ENCODE measurements around the gene SZT2. TPM values are rescaled to one million over a fixed set of nuclear protein-coding genes. Genes with fewer than 3 reads are reported as not detected.

SZT2 gene
- total and polyA plus RNA-seq, 2 of the 4 experiments (the other 2 are of a cell fraction): 9.5 to 14.3 TPM

GRCh38 chr1:43435146-43436145 is 45.7 kb downstream of the SZT2 start:
- in situ Hi-C loops (cut with MboI; ENCODE audit: low sequenced_read_pairs): no loop called here
- no peak overlapping the region for H3K27ac ChIP-seq (ENCODE audit: insufficient read depth, low read length)
- TF ChIP-seq ELK1 (IDR thresholded peaks at IDR 0.05; ENCODE audit: borderline replicate concordance, low read depth, low read length): no peak
- no peak for TF ChIP-seq FOS (IDR thresholded peaks at IDR 0.05; ENCODE audit: low read depth, low read length)
- TF ChIP-seq USF2 (IDR thresholded peaks at IDR 0.05; ENCODE audit: low read depth, low read length): no peak
- TF ChIP-seq CEBPB (IDR thresholded peaks at IDR 0.05; ENCODE audit: low read depth, low read length): no peak
- no peak for TF ChIP-seq NFE2L2 (IDR thresholded peaks at IDR 0.05; ENCODE audit: low read depth, low read length)
- TF ChIP-seq RAD21 (IDR thresholded peaks at IDR 0.05; ENCODE audit: low read length): no peak
- TF ChIP-seq MAFK (IDR thresholded peaks at IDR 0.05; ENCODE audit: low read depth, low read length): no peak
- TF ChIP-seq CTCF (conservative IDR thresholded peaks at IDR 0.05; ENCODE audit: low read depth, low read length): no peak
- no peak for TF ChIP-seq MXI1 (IDR thresholded peaks at IDR 0.05; ENCODE audit: borderline replicate concordance, low read depth, low read length)
- no peak for TF ChIP-seq POLR2A (IDR thresholded peaks at IDR 0.05; ENCODE audit: low read depth, low read length)
- no peak for TF ChIP-seq BHLHE40 (IDR thresholded peaks at IDR 0.05; ENCODE audit: low read depth, low read length)
- TF ChIP-seq SMC3 (IDR thresholded peaks at IDR 0.05; ENCODE audit: low read depth, low read length): no peak
- no peak for TF ChIP-seq CHD1 (IDR thresholded peaks at IDR 0.05; ENCODE audit: low read depth, low read length)
- TF ChIP-seq RFX5 (IDR thresholded peaks at IDR 0.05; ENCODE audit: low read depth, low read length): no peak

More at GRCh38 chr1:43435146-43436145, 45.7 kb downstream of the SZT2 start:
- no peak overlapping the region for H4K8ac ChIP-seq (ENCODE audit: low read depth in 2 of 2, low read length in 2 of 2)
- no peak overlapping the region for H2BK20ac ChIP-seq (ENCODE audit: low read depth, low read length)
- H3K27me3 ChIP-seq (ENCODE audit: control insufficient read depth, insufficient read depth, low read length): no peaks in the 10 kb centered on the region
- no peak overlapping the region for H3K23ac ChIP-seq (ENCODE audit: low read depth, low read length)
- H4K91ac ChIP-seq (ENCODE audit: insufficient read depth, low read depth, low read length): no peak overlapping the region
- dilution Hi-C loops (cut with HindIII; ENCODE audit: low sequenced_read_pairs, unreplicated experiment) (no loop called here), intact Hi-C loops (cut with micrococcal nuclease) (no loop called here)
- H3K36me3 ChIP-seq (ENCODE audit: control insufficient read depth, insufficient read depth, low read length): peaks cover 74% of the 10 kb centered on the region
- 76% methylated on average over 5 of the region's 14 CpGs; no CpG with 5 or more reads in 1 of the 2 experiments for WGBS, 2 experiments (ENCODE audit: extremely low coverage in 2 of 2, insufficient read length in 1 of 2)
- H3K4ac ChIP-seq (ENCODE audit: low read depth, low read length): no peak overlapping the region
- CTCF ChIA-PET: interaction anchor here (0.6 kb wide), 1 partner anchor 60 kb away, joined by 4 read pairs; no protein-coding TSS in a partner anchor
- ATAC-seq (ENCODE audit: low read depth) (peak; percentile 89), DNase-seq (peak; percentile 57)
- H3K56ac ChIP-seq (ENCODE audit: extremely low read depth, insufficient read depth, low read length): no peak overlapping the region
- H3K9me1 ChIP-seq (ENCODE audit: insufficient read depth, low read length): peaks cover 5% of the 10 kb centered on the region; the same call in 1 of the 2 replicates
- no TSS peak for BruUV-seq (replicated peaks)
- no peak overlapping the region for H2BK15ac ChIP-seq (ENCODE audit: low read depth, low read length)
- no peak overlapping the region for H4K5ac ChIP-seq (ENCODE audit: low read depth, low read length)
- H2BK120ac ChIP-seq (ENCODE audit: low read depth, low read length): no peak overlapping the region
- no peaks in the 10 kb centered on the region for H4K20me1 ChIP-seq (ENCODE audit: insufficient read depth, low read length)
- peaks cover 2% of the 10 kb centered on the region; the same call in 1 of the 2 replicates for H3K4me1 ChIP-seq (ENCODE audit: control insufficient read depth, insufficient read depth, low read length)
- no peak overlapping the region for H3K9ac ChIP-seq (ENCODE audit: low read depth, low read length)
- H3K9me3 ChIP-seq (ENCODE audit: control insufficient read depth, insufficient read depth, low read length): no peaks in the 10 kb centered on the region
- H2AFZ ChIP-seq (replicated peaks; ENCODE audit: low read length, poor library complexity): no peak overlapping the region
- H3K14ac ChIP-seq (replicated peaks; ENCODE audit: low read depth, low read length): no peak overlapping the region
- POLR2A ChIA-PET (ENCODE audit: unreplicated experiment): interaction anchor here (1.0 kb wide), 1 partner anchor 17 kb away, joined by 3 read pairs; no protein-coding TSS in a partner anchor
- H3K79me1 ChIP-seq (ENCODE audit: low read depth in 1 of 2, low read length in 2 of 2): no peaks in the 10 kb centered on the region
- no peak overlapping the region for H2AK9ac ChIP-seq (replicated peaks; ENCODE audit: low read depth, low read length, poor library complexity)
- no peak overlapping the region for H2AK5ac ChIP-seq (ENCODE audit: low read depth, low read length)
- H3K4me2 ChIP-seq (ENCODE audit: low read depth, low read length): no peak overlapping the region
- no peak overlapping the region for H3K4me3 ChIP-seq (ENCODE audit: insufficient read depth, low read depth, low read length)
- no peak overlapping the region for H2BK5ac ChIP-seq (ENCODE audit: low read depth, low read length, poor library complexity, severe bottlenecking)
- no peak overlapping the region for H3K18ac ChIP-seq (ENCODE audit: low read depth, low read length)
